Renal cortex interstitium (tissue), 11 donors: ENCODE results near the gene PROCA1. TPM values are rescaled to one million over a fixed set of nuclear protein-coding genes. Genes with fewer than 3 reads are reported as not detected.
A peak's percentile ranks its signal among the peaks of the same experiment; 100 is the strongest.

Source experiments
- DNase-seq, 11 donors: peaks; one replicate each; pipeline ENCODE4 v3.0.0-alpha.2; 2013; ENCODE audit warnings: low read depth in 9 of 11, low spot score in 4 of 11; ENCODE audit errors: extremely low read depth in 1 of 11
- polyA plus RNA-seq, 3 donors: library from polyadenylated mRNA; unstranded; fragments of 120-200 nt; gene quantifications; one replicate each; pipeline ENCODE4 v1.2.1, GENCODE V29; 2013; ENCODE audit not compliant: insufficient read length in 3 of 3

The PROCA1 gene
- polyA plus RNA-seq, 3 donors = 5.9 to 8.7 (median 6.6) TPM

DNA sequence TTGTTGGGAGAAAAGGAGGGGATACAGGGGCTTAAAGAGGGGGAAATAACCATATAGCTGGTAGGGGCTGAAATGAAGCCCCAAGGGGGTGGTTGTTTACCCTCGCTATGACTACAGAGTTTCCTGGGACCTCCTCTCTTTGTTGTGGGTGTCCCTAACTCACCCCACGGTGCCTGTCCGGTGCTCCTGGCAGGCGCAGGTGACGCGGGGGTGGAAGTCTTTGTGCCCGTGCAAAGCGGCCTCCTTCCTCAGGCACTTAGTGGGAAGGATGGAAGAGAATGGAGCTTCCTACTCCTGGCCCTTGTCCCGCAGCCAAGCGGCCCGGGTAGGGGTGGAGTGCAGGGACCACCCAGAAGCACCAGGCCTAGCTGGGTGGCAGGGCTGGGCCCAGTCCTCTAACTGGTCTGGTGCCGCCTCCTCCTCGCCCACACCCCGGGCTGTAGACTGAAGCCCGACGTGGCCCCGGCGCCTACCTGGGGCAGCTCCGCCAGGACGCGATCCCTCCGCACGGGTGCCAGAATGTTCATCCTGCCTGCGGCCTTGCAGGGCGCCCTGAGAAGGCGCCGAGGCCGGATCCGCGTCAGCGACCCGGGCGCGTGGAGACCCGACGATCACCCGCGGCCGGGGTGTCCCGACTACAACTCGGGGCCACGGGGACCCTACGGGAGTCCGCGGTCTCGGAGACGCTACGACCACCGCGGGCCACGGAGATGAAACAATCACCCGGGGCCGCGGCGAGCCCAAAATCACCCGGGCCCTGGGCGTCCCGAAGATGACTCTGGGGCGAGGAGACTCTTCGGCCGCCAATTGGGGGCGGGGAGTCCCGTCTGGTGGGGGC is 5.3 kb upstream of the PROCA1 start:
- no peak for DNase-seq

DNA sequence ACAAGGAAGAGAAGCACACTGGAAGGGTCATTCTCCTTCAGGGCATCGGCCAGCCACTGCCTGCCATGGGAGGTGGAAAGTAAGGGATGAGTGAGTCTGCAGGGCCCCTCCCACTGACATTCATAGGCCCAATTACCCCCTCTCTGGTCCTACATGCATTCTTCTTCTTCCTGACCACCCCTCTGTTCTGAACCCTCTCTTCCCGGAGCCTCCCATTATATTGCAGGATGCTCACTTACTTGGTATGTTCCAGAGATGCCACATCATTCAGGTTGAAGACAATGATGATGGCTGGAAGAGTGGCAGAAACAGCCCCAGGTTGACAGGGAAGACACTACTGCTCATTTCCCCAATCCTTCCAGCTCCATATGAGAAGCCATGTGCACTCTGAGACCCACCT is 3.5 kb upstream of the PROCA1 start:
- no peak for DNase-seq

DNA sequence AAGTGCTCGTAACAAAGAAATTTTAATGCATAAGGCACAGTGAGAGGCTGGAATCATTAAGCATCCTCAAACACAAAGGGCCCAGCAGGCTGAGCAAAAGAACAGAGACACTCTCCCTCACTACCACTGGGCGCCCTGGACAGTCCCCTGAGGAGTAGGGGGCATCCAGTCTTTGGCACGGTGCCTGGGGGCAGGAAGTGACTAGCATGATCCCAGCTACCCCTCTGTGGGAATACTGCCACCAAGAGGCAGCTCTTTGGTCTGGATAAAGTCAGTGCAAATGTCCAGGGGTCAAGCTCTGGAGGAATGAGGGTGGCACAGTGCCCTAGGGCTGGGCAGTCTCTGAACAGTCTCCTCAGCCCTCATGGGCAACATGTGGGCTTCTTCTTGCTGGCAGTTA is 2.6 kb upstream of the PROCA1 start:
- DNase-seq = no peak

DNA sequence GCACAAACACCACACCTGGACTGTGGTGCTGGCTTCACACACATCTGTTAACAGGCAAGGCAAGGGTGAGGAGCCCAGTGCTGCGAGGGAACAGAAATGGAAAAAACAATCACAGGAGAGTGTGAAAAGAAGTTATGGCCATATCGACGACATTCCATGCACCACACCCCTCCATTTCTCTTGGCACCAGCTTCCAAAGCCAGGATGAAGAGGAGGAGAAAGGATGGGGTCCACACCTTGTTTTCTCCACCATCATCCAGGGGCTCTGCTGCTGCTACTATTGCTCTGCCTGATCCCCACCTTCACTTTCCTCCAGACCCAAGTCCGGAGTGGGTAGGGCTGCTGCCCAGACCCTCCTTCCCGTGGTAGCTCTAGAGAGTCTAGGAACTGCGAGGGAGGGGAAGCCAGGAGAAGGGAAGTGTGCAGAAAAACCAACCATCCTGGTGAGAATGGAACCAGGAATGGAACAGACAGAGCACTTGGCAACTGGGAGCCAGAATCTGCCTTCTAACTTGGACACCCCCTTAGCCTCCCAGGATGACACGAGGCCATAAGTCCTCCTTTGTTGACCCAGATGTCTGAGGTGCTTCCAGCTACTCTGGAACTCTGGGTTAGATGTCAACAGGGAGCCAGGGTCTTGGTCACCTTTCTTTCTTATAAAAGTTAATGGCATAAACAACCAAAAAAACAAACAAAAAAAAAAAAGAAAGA is 1.2 kb upstream of the PROCA1 start:
- no peak for DNase-seq

DNA sequence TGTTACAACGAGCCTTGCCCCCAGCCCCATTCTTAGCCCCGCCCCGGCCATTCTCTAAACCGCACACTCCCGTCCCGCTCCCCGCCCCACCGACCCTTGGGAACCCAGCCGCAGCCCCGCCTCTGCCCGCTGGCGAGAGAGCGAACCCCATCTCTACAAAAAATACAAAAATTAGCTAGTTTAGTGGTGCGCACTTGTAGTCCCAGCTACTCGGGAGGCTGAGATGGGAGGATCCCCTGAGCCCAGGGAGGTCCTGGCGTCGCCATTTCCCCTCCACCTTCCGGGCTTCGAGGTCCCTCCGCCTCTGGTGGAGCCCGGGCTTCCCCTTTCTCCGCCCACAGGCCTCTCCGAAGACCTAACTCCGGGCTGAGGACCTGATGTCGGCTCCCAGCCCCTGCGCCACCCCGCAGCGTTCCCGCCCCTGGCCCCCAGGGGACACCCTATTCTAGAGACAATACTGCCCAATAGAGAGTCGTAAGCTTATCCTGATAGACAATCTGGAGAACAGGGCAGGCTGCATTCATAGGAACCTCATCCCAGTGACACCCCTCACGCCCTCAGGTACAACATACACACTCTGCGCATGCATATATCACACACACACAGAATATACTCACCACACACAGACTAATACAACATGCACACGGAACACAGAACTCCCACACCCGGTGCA is 480 bp upstream of the PROCA1 start:
- DNase-seq = no peak

DNA sequence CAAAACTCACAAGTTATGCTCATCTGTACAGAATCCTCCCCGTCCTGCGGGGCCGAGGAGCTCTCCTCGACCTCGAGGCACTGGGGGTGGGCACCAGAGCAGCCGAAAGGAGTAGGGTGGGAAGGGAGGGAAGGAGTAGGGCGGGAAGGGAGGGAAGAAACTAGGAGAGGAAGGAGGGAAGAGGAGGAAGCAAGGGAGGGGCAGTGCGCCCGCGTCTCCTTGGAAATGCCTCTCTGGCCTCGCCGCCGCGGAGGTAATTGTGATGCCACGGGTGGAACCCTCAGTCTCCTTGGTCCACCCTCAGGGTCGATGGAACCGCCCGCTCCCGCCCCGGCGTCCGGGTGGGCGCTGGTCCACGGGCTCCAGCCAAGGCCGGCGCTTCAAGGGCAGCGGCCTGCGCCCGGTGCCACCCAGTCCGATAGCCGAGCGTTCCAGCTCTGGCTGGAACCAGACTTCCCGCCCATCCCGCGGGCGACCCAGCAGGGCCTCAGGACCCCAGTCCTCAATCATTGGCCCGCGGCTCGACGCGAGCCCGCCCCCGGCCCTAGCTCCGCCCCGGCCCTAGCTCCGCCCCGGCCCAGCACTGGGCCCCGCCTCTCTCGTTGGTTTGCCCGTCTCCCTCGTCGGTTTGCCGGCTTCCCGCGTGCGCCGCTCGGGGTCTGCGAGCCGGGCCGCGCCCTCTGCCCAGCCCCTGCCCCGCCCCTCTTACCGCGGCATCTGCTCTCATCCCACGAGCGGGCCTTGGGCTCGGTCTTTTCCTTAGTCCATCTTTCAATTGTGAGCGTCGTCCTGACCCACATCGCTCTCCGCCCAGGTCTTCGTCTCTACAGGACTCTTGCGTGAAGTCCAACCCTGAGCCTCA is 596 bp downstream of the PROCA1 start:
- DNase-seq = peak in 9 of 11 donors; percentile 83 to 91 (median 90)

DNA sequence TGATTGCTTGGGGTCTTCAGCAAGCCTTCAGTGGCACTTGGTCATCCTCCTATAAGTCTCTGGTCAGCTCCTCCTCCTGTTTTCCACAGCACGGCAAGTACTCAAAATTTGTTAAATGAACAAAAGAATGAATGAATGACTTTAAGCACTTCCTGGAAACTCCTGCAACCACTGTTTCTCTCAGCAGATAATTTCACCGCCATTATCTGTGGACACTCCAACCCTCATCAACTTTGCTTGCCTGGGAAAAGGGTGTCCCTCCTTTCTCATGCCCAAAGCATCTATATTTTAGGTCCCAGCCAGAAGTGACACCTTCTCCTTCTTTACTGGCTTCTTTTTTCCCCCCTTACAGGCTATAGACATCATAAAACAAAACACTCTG is 4.4 kb downstream of the PROCA1 start:
- no peak for DNase-seq

DNA sequence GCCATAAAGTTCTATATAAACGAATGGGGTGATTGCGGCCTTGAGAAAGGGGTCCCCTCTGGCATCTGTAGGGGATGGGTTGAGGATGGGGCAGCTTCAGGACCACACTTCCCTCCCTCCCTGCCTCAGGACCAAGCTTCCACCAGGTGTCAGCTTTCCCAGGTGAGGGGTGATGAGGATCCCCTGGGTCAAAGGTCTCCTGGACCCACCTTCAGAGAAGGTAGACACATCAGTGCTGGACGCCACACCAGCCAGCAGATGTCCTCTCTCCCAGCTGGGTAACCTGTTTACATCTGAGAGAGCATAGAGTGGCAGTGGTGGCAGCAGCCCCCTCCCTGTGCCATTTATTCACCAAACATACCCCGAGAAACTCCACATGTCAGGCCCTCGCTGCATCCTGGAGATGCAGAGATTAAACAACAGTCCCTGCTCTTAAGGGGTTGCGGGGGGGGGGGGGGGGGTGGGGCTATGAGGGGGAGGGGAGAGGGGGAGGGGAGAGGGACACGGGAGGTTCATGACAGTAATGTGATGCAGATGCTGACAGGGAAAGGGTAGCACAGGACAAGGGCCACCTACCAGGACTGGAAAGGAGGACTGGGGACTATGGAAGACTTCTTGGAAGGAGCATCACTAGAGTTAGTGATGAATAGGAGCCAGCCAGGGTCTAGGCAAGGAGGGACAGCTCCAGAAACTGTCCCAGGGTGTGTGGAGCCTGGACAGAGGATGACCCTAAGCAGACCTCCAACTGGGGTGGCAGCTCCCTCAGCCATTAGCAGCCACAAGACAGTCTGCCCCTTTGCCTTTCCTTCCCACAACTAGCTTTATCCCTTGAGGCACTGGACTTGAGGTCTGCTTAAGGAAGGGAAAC is 5.0 kb downstream of the PROCA1 start:
- no peak for DNase-seq

DNA sequence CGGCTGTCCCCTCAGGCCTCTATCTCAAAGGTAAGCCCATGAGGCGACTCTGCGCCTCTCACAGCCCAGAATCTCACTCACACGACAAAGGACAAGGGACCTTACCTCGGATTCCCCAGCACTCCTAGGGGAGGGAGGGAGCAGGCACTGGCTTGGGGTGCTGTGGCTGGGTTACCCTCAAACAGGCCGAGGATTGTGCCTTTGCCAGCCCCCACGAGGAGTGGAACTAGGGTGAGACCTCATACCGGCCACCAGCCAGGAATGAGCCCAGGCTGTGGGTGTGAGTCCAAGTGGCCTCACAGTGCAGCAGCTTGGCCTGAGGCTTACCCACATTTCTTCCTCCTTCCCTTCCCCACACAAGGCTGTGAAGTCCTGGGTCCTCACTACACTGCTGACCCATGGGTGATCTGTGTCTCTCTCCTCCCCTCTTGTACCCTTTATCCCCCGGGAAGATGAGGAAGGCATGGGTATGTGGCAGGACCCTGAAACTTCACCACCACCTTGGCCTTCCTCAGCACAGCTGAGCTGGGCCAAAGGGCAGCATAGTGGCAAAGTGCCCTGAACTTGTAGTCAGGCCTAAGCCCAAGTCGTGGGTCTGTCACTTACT is 5.9 kb downstream of the PROCA1 start:
- no peak for DNase-seq

DNA sequence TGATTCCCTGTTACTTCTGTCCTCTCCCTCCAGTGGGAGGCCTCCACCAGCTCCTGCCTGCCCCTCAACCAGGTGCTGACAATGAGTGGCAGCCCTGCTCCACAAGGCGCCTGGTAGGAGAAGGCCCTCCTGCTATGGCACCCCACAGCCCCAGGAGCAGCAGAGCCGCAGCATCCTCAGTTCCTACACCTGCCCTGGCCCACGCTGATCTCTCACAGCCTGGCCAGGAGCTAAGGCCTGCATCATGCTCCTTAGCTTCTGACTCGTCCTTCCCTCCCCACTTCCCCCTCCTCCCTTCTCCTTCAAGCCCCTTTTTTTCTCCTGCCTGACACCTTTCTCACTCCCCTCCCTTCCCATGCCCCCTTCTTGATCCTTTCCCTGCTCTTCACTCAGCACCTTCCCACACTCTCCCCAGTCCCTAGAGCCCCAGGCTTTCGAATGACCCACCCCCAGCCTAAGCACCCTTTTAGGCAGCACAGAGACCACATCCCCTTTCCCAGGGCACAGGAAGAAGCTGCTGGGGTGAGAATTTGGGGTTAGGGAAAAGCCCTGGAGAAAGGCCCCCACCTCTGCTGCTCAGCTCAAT is 6.5 kb downstream of the PROCA1 start:
- no peak for DNase-seq

DNA sequence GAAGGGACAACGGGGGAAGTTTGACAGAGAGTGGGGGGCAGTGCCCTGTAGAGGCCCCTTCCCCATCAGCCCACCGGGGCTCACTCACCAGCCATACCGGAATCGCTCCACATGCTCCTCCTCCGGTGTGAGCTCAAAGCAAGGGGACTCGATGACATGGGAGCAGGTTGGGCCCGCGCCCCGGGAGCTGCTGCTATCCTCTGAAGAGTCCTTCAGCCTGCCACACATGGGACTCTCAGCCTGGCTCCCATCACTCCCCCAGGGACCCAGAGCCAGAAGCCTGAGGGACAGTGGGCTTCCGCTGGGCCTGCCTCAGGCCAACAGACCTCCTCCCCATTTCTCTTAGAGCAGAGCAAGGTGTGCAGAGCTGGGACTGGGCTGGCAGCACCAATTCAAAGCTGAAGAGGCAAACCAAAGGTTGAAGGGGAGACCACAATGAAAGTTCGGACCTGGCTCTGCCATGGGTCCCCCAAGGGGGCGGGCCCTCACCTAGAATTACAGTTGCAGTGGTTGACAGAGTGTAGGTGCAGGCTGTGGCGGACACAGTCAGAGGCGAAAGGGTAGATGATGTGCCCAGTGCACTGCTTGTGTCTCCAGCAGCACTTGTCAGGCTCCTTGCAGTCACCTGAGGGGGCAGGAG is 7.3 kb downstream of the PROCA1 start:
- DNase-seq = no peak

DNA sequence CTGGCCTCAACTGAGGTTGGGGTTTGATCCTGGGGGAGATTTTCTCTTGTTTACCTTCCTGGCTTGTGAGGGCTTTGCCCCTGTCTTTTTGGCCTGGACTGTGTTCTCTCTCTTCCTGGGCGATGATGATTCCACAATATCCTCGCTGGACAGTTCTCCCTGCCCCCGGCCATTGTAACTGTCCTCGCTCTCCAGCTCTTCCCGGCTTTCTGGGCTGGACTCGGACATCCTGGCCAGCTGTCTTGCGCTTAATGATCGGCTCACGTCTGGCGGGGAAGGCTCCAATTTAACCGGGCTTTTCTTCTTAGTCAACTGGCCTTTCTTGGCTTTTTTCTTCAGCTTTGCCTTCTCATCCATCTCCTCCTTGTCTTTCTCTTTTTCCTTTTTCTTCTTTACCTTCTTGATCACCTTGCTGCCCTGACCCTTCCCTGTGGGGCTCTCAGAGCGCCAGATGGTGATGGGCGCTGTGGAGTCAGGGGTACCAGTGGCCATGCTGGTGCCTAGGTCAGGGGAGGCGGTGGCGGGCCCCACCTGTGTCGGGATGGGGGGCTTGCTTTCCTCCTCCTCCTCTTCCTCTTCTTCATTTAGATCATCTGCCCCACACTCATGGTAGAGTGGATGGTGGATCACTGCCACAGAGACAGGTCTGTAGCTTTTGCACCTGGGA is 8.0 kb downstream of the PROCA1 start:
- no peak for DNase-seq

DNA sequence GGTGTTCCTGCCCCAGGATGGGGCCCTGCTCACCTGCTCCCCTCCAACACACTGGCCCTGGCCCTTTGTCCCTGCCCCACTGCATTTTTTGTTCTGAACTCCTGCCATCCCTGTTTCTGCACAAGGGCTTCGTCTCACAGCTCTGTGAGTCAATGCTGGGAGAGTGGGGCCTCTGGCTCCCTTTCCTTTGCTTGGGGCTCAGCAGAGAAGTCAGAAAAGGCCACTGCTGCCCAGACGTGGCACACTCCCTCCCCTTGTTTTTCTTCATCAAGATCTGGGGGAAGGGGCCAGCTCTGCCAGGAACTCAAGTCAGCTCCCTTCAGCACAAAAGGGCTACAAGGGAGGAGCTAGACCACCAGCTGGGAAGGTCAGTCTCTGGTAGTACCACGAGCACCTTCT is 8.9 kb downstream of the PROCA1 start:
- DNase-seq = no peak

DNA sequence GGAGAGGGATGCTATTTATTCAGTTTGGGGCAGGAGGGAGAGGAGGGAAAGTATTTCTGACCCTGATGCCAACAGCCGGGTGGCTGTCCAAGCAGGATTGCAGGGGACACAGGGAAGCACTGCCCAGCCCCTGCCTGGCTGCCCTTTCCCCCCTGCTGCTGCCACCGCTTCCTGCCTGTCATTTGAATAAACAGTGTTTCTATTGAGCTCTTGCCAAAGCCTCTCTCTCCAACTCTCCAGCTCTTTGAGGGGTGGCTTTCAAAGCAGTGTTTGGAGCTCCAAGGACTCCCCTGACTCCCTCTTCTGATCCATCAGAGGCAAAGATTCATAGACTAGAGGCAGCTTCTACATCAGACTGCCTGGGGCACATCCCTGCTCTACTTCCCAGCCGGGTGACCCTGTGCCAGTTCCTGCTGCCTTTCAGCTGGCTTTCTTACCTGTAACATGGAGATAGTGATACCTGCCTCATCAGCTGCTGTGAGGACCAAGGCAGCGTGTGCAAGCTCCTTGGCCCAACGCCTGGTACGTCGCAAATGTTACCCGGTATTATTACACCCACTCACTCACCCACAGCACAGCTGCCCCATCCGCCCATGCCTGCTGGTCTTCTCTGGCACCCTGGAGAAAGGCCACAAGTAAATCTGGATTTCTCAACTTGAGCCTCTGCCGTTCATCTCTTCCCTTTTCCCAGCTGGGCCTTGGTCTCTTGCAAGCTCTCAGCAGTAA is 9.5 kb downstream of the PROCA1 start:
- DNase-seq = no peak

DNA sequence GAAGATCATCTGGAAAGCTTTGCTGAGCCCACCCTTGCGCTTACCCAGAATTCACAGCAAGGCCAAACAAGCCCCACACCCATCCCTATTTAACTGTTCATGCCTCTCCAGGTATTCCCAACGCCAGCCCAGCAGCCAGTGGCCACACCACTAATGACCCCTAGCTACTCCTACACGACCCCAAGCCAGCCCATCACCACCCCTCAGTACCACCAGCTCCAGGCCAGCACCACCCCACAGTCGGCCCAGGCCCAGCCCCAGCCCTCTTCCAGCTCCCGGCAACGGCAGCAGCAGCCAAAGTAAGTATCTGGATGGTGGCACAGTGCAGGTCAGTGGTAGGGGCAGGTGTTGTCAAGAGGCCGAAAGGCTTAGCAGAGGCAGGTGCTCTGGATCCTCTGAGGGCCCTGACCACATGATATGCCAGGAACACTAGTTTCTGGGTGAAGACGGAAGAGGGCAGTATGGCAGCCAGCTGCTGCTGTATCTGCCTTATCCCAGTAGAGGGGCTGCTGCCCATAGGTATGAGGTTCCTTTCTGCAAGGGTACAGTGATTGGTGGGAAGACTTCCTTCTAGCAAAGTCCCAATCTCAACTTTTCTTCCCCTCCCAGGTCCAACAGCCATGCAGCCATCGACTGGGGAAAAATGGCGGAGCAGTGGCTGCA is 10.7 kb downstream of the PROCA1 start:
- DNase-seq = no peak
